ENCODE measurements around the gene ERN1.

ERN1 gene

GRCh38 chr17:64084940-64085649, 44.8 kb downstream of the ERN1 start:
- no peak for DNase-seq (ENCODE audit: low read depth in 2 of 2)

GRCh38 chr17:64084086-64084939, 45.6 kb downstream of the ERN1 start:
- no peak for DNase-seq (ENCODE audit: low read depth in 2 of 2)

- no peak for DNase-seq (ENCODE audit: low read depth in 2 of 2)
These were observed 46.3 kb downstream of the ERN1 start for GRCh38 chr17:64083563-64084085.

GRCh38 chr17:64083093-64083492, 46.9 kb downstream of the ERN1 start:
- DNase-seq (ENCODE audit: low read depth in 2 of 2) = no peak

GRCh38 chr17:64081802-64082799, 47.8 kb downstream of the ERN1 start:
- DNase-seq (ENCODE audit: low read depth in 2 of 2) = peak; percentile 51 to 59

- DNase-seq (ENCODE audit: low read depth in 2 of 2) = no peak
These were observed 49.7 kb downstream of the ERN1 start for GRCh38 chr17:64080174-64080618.

GRCh38 chr17:64077379-64077778, 52.6 kb downstream of the ERN1 start:
- no peak for DNase-seq (ENCODE audit: low read depth in 2 of 2)

- DNase-seq (ENCODE audit: low read depth in 2 of 2) = no peak
These were observed 54.0 kb downstream of the ERN1 start for GRCh38 chr17:64075913-64076312.

- DNase-seq (ENCODE audit: low read depth in 2 of 2) = peak in 1 of 2 experiments; percentile 26
These were observed 55.1 kb downstream of the ERN1 start for GRCh38 chr17:64074704-64075426.

GRCh38 chr17:64073771-64074703, 55.9 kb downstream of the ERN1 start:
- no peak for DNase-seq (ENCODE audit: low read depth in 2 of 2)

GRCh38 chr17:64071111-64071510, 58.8 kb downstream of the ERN1 start:
- DNase-seq (ENCODE audit: low read depth in 2 of 2) = no peak

GRCh38 chr17:64070213-64070612, 59.7 kb downstream of the ERN1 start:
- DNase-seq (ENCODE audit: low read depth in 2 of 2) = no peak

GRCh38 chr17:64069143-64069542, 60.8 kb downstream of the ERN1 start:
- DNase-seq (ENCODE audit: low read depth in 2 of 2) = no peak

- no peak for DNase-seq (ENCODE audit: low read depth in 2 of 2)
These were observed 62.3 kb downstream of the ERN1 start for GRCh38 chr17:64067657-64068056.

- DNase-seq (ENCODE audit: low read depth in 2 of 2) = no peak
These were observed 63.2 kb downstream of the ERN1 start for GRCh38 chr17:64066716-64067115.

GRCh38 chr17:64065161-64065560, 64.8 kb downstream of the ERN1 start:
- DNase-seq (ENCODE audit: low read depth in 2 of 2) = no peak

- DNase-seq (ENCODE audit: low read depth in 2 of 2) = no peak
These were observed 65.6 kb downstream of the ERN1 start for GRCh38 chr17:64064331-64064730.

GRCh38 chr17:64063766-64064224, 66.1 kb downstream of the ERN1 start:
- no peak for DNase-seq (ENCODE audit: low read depth in 2 of 2)

- DNase-seq (ENCODE audit: low read depth in 2 of 2) = no peak
These were observed 66.9 kb downstream of the ERN1 start for GRCh38 chr17:64063088-64063487.

Data from fibroblast of skin of left quadriceps (primary cell).